Thoracic aorta (tissue), 2 donors: ENCODE measurements around the gene HSF2BP. TPM values are rescaled to one million over a fixed set of nuclear protein-coding genes. Genes with fewer than 3 reads are reported as not detected.

Experiments
- ATAC-seq: fragments of 150-250 bp; one replicate; pipeline ENCODE4 v1.8.0; 2017; ENCODE audit warnings: low read depth; ENCODE audit not compliant: insufficient number of reproducible peaks, low FRiP score
- DNase-seq: peaks from one replicate; pipeline ENCODE4 v3.0.0-alpha.2; 2020; ENCODE audit warnings: low spot score
- H3K27ac ChIP-seq, 2 donors: fragments of 200-600 bp; sonication (generic); 1 replicate in 1 of 2; 2 replicates in 1 of 2; pipeline ENCODE4 v1.5.1; 2016; ENCODE audit warnings: mild to moderate bottlenecking in 2 of 2, moderate library complexity in 2 of 2
- H3K27me3 ChIP-seq: fragments of 200-600 bp; sonication (generic); replicated peaks from 2 replicates; pipeline ENCODE4 v1.6.0; 2016; ENCODE audit warnings: mild to moderate bottlenecking; ENCODE audit not compliant: insufficient read depth
- H3K36me3 ChIP-seq: fragments of 200-600 bp; sonication (generic); one replicate; pipeline ENCODE4 v1.5.1; 2016
- H3K4me1 ChIP-seq, 2 donors: fragments of 200-600 bp; sonication (generic); 1 replicate in 1 of 2; 2 replicates in 1 of 2; pipeline versions ENCODE4 v1.5.1 to v1.6.0; 2016; ENCODE audit warnings: low read depth in 2 of 2, mild to moderate bottlenecking in 1 of 2; ENCODE audit not compliant: control insufficient read depth in 1 of 2
- H3K4me3 ChIP-seq: fragments of 200-600 bp; sonication (generic); 2 replicates; pipeline ENCODE4 v1.5.1; 2016; ENCODE audit warnings: mild to moderate bottlenecking
- H3K9me3 ChIP-seq: fragments of 200-600 bp; sonication (generic); 2 replicates; pipeline ENCODE4 v1.5.1; 2016
- total RNA-seq, 2 donors: library from RNA; depleted of rRNA; stranded (reverse); fragments of >200 nt; gene quantifications; one replicate each; pipeline versions ENCODE4 v1.1.0 to v1.2.3, GENCODE V29; 2016
- TF ChIP-seq, protein P1 (sequence below): fragments of 200-600 bp; sonication (generic); IDR thresholded peaks from one replicate; pipeline ENCODE4 v1.5.1; 2019; ENCODE audit warnings: antibody characterized with exemption

HSF2BP gene
- total RNA-seq, 2 donors from 2014 or later = 0.78 TPM; not detected in 1

DNA sequence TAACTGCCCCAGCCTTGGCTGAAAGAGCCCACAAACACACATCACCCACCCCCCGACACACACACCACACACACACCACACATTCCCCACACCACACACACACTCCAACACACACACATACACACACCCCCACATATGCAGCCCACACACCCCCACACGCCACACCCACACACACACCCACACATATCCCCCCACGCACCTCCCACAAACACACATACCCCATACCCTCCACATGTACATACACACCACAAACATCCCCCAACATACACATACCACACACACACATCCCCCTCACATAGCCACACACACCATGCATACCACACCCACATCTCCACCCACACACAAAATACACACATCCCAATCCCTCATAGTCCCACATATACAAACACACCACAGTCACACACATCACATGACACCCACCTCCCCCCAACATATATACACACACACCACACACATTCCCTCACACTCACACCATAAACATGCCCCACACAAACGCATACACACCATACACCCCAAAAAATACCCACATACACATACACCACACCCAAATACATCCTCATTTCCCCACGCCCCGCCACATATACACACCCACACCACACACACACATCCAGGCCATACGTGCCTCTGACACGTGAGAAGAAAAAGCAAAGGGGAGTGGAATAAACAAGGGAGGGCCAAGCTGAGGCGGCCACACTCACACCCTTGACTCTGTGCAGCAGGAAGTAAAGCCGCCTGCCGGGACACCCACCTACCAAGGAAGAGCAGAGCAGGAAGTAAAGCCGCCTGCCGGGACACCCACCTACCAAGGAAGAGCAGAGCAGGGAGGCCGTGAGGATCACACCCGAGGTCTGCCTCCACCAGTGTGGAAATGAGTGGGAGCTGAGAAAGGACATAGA, 53.7 kb downstream of the HSF2BP start:
- H3K27ac ChIP-seq = no peak overlapping the region
- no peak for DNase-seq
- H3K4me1 ChIP-seq = no peaks in the 10 kb centered on the region
- no peak for ATAC-seq
- no peaks in the 10 kb centered on the region for H3K36me3 ChIP-seq
- no peaks in the 10 kb centered on the region for H3K9me3 ChIP-seq
- H3K4me3 ChIP-seq = no peak overlapping the region
- TF ChIP-seq, protein P1, sequence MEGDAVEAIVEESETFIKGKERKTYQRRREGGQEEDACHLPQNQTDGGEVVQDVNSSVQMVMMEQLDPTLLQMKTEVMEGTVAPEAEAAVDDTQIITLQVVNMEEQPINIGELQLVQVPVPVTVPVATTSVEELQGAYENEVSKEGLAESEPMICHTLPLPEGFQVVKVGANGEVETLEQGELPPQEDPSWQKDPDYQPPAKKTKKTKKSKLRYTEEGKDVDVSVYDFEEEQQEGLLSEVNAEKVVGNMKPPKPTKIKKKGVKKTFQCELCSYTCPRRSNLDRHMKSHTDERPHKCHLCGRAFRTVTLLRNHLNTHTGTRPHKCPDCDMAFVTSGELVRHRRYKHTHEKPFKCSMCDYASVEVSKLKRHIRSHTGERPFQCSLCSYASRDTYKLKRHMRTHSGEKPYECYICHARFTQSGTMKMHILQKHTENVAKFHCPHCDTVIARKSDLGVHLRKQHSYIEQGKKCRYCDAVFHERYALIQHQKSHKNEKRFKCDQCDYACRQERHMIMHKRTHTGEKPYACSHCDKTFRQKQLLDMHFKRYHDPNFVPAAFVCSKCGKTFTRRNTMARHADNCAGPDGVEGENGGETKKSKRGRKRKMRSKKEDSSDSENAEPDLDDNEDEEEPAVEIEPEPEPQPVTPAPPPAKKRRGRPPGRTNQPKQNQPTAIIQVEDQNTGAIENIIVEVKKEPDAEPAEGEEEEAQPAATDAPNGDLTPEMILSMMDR = no peak
- H3K27me3 ChIP-seq = no peaks in the 10 kb centered on the region

DNA sequence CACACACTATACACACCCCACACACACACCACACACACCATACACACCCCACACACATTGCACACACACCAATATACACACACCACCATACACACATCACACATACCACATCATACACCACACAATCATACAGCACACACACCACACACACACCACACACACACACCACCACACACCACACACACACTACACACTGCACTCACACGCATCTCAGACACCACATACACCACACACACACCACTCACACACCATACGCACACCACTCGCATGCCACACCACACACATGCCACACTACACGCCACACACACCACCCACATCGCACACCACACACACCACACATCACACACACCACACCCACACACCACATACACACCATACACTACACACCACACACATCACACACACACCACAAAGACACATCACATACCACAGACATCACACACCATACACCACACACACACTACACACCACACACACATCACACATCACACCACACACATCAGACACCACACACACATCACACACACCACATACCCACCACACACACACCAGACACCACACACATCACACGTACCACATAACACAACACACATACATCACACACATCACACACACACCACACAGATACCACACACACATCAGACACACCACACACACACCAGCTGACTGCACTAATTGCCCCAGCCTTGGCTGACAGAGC, 54.6 kb downstream of the HSF2BP start:
- DNase-seq (no peak), ATAC-seq (no peak)
- Histone ChIP-seq H3K4me3 (no peak overlapping the region), H3K4me1 (no peaks in the 10 kb centered on the region), H3K36me3 (no peaks in the 10 kb centered on the region), H3K9me3 (no peaks in the 10 kb centered on the region), H3K27me3 (no peaks in the 10 kb centered on the region), H3K27ac (no peak overlapping the region)
- TF ChIP-seq, protein P1 = no peak

DNA sequence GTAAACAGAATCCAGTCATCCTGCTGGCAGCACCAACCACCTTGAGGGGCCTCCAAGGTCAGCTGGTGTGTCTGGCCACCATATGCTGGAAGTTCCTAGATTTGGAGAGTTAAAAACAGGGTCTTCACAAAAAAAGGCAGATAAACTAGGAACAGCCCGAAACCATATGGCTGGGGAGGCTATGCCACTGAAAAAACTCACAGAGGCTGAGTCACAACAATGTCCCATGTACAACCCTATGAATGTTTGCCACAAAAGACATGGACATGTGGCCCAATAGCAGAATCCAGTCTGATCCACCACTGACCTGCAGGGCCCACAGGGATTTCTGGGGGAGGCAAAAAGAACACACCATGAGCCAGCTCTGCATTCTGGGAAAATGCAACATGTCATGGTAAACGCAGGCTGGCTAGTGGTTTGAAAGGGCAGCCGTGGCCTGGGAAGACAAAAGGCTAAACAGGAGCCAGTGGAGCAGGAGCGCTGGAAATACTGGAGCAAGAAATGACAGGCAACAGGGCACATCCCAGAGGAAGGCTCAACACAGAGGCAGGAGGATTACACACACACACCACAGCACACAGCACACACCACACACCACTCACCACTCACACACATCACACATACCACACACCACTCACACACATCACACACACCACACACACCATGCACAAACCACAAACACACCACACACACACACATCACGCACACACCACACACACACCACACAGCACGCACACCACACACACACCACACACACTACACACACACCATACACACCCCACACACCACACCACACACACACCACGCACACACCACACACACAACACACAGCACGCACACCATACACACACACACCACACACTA, 55.4 kb downstream of the HSF2BP start:
- H3K27ac ChIP-seq = no peak overlapping the region

DNA sequence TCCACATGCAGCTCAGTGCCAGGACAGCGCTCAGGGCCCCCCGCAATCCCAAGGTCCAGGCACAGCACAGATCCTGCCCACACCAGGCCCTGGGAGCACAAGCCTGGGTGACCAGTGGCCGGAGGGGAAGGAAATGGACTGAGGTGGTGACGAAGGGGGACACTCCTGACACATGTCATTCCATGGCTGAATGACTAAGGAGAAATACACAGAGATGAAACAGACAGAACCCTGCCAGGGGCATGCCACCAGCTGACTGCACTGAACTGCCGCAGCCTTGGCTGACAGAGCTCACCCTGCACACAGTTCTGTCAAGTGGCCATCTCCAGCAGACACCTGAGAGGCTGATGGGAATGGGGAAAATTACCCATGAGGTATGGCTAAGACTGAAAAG, 56.1 kb downstream of the HSF2BP start:
- H3K27ac ChIP-seq = no peak overlapping the region
- TF ChIP-seq, protein P1 = no peak
- DNase-seq (no peak), ATAC-seq (no peak)
- no peaks in the 10 kb centered on the region for H3K4me1 ChIP-seq
- no peaks in the 10 kb centered on the region for H3K27me3 ChIP-seq
- H3K36me3 ChIP-seq = no peaks in the 10 kb centered on the region
- H3K9me3 ChIP-seq = no peaks in the 10 kb centered on the region
- H3K4me3 ChIP-seq = no peak overlapping the region

More for the DNA sequence above, 55.4 kb downstream of the HSF2BP start:
- Histone ChIP-seq H3K9me3 (no peaks in the 10 kb centered on the region), H3K4me3 (no peak overlapping the region), H3K36me3 (no peaks in the 10 kb centered on the region), H3K27me3 (no peaks in the 10 kb centered on the region), H3K4me1 (no peaks in the 10 kb centered on the region)
- DNase-seq (no peak), ATAC-seq (no peak)
- TF ChIP-seq, protein P1 = no peak
